GM19328 (cell line): Measurements from ENCODE around the gene EMX2.

Experiments
- ATAC-seq: cut with Tn5 transposase; IDR thresholded peaks from one replicate; pipeline ENCODE4 v1.9.1; 2021; ENCODE audit warnings: mild to moderate bottlenecking, moderate library complexity; ENCODE audit not compliant: unreplicated experiment

The EMX2 gene

GRCh38 chr10:117543225-117544003 is 868 bp downstream of the EMX2 start:
- no peak for ATAC-seq

GRCh38 chr10:117544004-117544701 is 1.6 kb downstream of the EMX2 start:
- no peak for ATAC-seq

- ATAC-seq = no peak
Observed at GRCh38 chr10:117544711-117545140, 2.2 kb downstream of the EMX2 start.

- ATAC-seq = no peak
Observed at GRCh38 chr10:117545141-117546019, 2.8 kb downstream of the EMX2 start.

- ATAC-seq = no peak
Observed at GRCh38 chr10:117546020-117546580, 3.6 kb downstream of the EMX2 start.

GRCh38 chr10:117546581-117547015 is 4.1 kb downstream of the EMX2 start:
- ATAC-seq = no peak

GRCh38 chr10:117547016-117547715 is 4.6 kb downstream of the EMX2 start:
- ATAC-seq = no peak

GRCh38 chr10:117547716-117548668 is 5.4 kb downstream of the EMX2 start:
- ATAC-seq = no peak

- no peak for ATAC-seq
Observed at GRCh38 chr10:117549100-117549585, 6.6 kb downstream of the EMX2 start.

- no peak for ATAC-seq
Observed at GRCh38 chr10:117550076-117550475, 7.5 kb downstream of the EMX2 start.

GRCh38 chr10:117550599-117551329 is 8.2 kb downstream of the EMX2 start:
- no peak for ATAC-seq

GRCh38 chr10:117551330-117552155 is 9.0 kb downstream of the EMX2 start:
- ATAC-seq = no peak

- no peak for ATAC-seq
Observed at GRCh38 chr10:117552156-117552631, 9.6 kb downstream of the EMX2 start.

- no peak for ATAC-seq
Observed at GRCh38 chr10:117552701-117553141, 10.2 kb downstream of the EMX2 start.

- ATAC-seq = no peak
Observed at GRCh38 chr10:117553142-117553814, 10.7 kb downstream of the EMX2 start.

- no peak for ATAC-seq
Observed at GRCh38 chr10:117553815-117554172, 11.2 kb downstream of the EMX2 start.
